ENCODE measurements around the gene ITGB3BP.

DNA sequence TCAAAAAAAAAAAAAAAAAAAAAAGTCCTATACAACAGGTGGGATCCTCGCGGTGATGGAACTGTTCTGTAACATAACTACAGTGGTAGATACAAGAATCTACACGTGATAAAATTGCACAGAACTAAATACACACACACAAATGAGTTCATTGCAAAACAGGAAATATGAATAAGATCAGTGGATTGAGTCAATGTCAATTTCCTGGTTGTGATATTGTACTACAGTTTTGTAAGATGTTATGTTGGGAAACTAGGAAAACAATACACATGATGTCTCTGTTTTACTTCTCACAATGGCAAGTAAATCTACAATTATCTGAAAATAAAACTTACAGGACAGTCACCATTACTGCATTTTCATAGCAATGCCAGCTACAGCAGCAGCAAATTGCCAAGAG lies 59.8 kb downstream of the ITGB3BP start:
- TF ChIP-seq, protein P1, sequence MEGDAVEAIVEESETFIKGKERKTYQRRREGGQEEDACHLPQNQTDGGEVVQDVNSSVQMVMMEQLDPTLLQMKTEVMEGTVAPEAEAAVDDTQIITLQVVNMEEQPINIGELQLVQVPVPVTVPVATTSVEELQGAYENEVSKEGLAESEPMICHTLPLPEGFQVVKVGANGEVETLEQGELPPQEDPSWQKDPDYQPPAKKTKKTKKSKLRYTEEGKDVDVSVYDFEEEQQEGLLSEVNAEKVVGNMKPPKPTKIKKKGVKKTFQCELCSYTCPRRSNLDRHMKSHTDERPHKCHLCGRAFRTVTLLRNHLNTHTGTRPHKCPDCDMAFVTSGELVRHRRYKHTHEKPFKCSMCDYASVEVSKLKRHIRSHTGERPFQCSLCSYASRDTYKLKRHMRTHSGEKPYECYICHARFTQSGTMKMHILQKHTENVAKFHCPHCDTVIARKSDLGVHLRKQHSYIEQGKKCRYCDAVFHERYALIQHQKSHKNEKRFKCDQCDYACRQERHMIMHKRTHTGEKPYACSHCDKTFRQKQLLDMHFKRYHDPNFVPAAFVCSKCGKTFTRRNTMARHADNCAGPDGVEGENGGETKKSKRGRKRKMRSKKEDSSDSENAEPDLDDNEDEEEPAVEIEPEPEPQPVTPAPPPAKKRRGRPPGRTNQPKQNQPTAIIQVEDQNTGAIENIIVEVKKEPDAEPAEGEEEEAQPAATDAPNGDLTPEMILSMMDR (conservative IDR thresholded peaks at IDR 0.05; ENCODE audit: low read depth, low read length), result no peak
- TF ChIP-seq EZH2 (IDR thresholded peaks at IDR 0.05; ENCODE audit: low read length, unreplicated experiment), result no peak
- no peak for TF ChIP-seq EZH2phosphoT487 (IDR thresholded peaks at IDR 0.05; ENCODE audit: borderline replicate concordance, low read length)
